Measurements from ENCODE around the gene ALDH1B1. TPM values are rescaled to one million over a fixed set of nuclear protein-coding genes. Genes with fewer than 3 reads are reported as not detected.

Gene ALDH1B1
- total and polyA plus RNA-seq, 10 of the 15 experiments (the other 5 are each of a cell fraction or from before 2014, with no cell fraction given), result 8.6 to 38.5 (median 30.9) TPM

DNA sequence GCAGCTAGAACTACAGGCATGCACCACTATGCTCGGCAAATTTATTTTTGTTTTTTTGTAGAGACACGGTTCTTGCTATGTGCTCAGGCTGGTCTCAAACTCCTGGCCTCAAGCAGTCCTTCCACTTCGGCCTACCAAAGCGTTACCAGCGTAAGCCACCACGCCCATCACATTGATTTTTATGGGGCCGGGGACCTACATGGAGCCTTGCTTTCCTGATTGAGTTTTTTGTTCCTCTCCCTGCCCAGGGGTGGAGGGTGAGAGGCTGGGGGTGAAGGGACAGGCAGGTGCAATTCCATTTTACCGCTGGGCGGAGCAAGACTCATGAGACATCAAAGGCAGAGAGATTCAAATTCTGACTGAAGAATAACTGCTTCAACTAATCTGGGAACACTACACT is 1.9 kb downstream of the ALDH1B1 start:
- no peak for ATAC-seq
- SMC1A ChIA-PET (ENCODE audit: uncharacterized antibody, unreplicated experiment), result interaction anchor here (1.4 kb wide), 1 partner anchor 21 kb away, joined by 5 read pairs; no protein-coding TSS in a partner anchor
- in situ Hi-C loops (cut with MboI), result no loop called here
- H3K4me1 ChIP-seq (ENCODE audit: control insufficient read depth, insufficient read depth, low read length), result peaks cover 3% of the 10 kb centered on the region; the same call in 1 of the 2 replicates
- H2AFZ ChIP-seq (ENCODE audit: control insufficient read depth, low read depth, low read length), result no peak overlapping the region
- CTCF ChIA-PET, result interaction anchor here (1.3 to 2.8 kb wide), 3 partner anchors 24 to 492 kb away, joined by 5 to 7 read pairs (median 5); no protein-coding TSS in a partner anchor
- peaks cover 2 to 4% of the 10 kb centered on the region in 2 experiments; a peak in 3 of 4 replicates for H3K36me3 ChIP-seq (ENCODE audit: control insufficient read depth in 2 of 2, insufficient read depth in 2 of 2, low read length in 1 of 2)
- no TSS peak for BruUV-seq (replicated peaks)
- H3K4me2 ChIP-seq (ENCODE audit: control insufficient read depth, insufficient read depth), result no peak overlapping the region
- no peak for FAIRE-seq
- H4K20me1 ChIP-seq (ENCODE audit: control insufficient read depth, insufficient read depth), result no peaks in the 10 kb centered on the region
- H3K79me2 ChIP-seq (ENCODE audit: control insufficient read depth, insufficient read depth, low read length), result peaks cover 10% of the 10 kb centered on the region
- H3K4me3 ChIP-seq, result no peak overlapping the region
- H3K9ac ChIP-seq (ENCODE audit: control insufficient read depth, insufficient read depth, low read length), result no peak overlapping the region
- TF ChIP-seq, protein P1, sequence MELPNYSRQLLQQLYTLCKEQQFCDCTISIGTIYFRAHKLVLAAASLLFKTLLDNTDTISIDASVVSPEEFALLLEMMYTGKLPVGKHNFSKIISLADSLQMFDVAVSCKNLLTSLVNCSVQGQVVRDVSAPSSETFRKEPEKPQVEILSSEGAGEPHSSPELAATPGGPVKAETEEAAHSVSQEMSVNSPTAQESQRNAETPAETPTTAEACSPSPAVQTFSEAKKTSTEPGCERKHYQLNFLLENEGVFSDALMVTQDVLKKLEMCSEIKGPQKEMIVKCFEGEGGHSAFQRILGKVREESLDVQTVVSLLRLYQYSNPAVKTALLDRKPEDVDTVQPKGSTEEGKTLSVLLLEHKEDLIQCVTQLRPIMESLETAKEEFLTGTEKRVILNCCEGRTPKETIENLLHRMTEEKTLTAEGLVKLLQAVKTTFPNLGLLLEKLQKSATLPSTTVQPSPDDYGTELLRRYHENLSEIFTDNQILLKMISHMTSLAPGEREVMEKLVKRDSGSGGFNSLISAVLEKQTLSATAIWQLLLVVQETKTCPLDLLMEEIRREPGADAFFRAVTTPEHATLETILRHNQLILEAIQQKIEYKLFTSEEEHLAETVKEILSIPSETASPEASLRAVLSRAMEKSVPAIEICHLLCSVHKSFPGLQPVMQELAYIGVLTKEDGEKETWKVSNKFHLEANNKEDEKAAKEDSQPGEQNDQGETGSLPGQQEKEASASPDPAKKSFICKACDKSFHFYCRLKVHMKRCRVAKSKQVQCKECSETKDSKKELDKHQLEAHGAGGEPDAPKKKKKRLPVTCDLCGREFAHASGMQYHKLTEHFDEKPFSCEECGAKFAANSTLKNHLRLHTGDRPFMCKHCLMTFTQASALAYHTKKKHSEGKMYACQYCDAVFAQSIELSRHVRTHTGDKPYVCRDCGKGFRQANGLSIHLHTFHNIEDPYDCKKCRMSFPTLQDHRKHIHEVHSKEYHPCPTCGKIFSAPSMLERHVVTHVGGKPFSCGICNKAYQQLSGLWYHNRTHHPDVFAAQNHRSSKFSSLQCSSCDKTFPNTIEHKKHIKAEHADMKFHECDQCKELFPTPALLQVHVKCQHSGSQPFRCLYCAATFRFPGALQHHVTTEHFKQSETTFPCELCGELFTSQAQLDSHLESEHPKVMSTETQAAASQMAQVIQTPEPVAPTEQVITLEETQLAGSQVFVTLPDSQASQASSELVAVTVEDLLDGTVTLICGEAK (IDR thresholded peaks at IDR 0.05; ENCODE audit: borderline replicate concordance), result no peak
- no peak for TF ChIP-seq HDAC6 (IDR thresholded peaks at IDR 0.05; ENCODE audit: unreplicated experiment)
- TF ChIP-seq, protein P2, sequence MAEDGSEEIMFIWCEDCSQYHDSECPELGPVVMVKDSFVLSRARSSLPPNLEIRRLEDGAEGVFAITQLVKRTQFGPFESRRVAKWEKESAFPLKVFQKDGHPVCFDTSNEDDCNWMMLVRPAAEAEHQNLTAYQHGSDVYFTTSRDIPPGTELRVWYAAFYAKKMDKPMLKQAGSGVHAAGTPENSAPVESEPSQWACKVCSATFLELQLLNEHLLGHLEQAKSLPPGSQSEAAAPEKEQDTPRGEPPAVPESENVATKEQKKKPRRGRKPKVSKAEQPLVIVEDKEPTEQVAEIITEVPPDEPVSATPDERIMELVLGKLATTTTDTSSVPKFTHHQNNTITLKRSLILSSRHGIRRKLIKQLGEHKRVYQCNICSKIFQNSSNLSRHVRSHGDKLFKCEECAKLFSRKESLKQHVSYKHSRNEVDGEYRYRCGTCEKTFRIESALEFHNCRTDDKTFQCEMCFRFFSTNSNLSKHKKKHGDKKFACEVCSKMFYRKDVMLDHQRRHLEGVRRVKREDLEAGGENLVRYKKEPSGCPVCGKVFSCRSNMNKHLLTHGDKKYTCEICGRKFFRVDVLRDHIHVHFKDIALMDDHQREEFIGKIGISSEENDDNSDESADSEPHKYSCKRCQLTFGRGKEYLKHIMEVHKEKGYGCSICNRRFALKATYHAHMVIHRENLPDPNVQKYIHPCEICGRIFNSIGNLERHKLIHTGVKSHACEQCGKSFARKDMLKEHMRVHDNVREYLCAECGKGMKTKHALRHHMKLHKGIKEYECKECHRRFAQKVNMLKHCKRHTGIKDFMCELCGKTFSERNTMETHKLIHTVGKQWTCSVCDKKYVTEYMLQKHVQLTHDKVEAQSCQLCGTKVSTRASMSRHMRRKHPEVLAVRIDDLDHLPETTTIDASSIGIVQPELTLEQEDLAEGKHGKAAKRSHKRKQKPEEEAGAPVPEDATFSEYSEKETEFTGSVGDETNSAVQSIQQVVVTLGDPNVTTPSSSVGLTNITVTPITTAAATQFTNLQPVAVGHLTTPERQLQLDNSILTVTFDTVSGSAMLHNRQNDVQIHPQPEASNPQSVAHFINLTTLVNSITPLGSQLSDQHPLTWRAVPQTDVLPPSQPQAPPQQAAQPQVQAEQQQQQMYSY (CRISPR knock-in tag; IDR thresholded peaks at IDR 0.05), result no peak
- TF ChIP-seq MEF2B (IDR thresholded peaks at IDR 0.05; ENCODE audit: partially characterized antibody, poor library complexity, severe bottlenecking), result no peak
- TF ChIP-seq ZSCAN29 (IDR thresholded peaks at IDR 0.05), result no peak
- TF ChIP-seq ZNF384 (IDR thresholded peaks at IDR 0.05; ENCODE audit: borderline replicate concordance, low read depth, low read length), result no peak
- no peak for TF ChIP-seq SMARCA5 (IDR thresholded peaks at IDR 0.05)
- TF ChIP-seq SPI1 (IDR thresholded peaks at IDR 0.05; ENCODE audit: borderline replicate concordance, insufficient read depth, low read depth, low read length), result no peak
- TF ChIP-seq NR2C1 (IDR thresholded peaks at IDR 0.05), result no peak
- no peak for TF ChIP-seq BCL11A (IDR thresholded peaks at IDR 0.05; ENCODE audit: low read depth, low read length)
- no peak for TF ChIP-seq ASH2L (IDR thresholded peaks at IDR 0.05; ENCODE audit: borderline replicate concordance, low read depth)
- WGBS (ENCODE audit: insufficient coverage, insufficient replicate concordance, low lambda C conversion rate, missing lambda C conversion rate), result 92% methylated on average over 9 of the region's 9 CpGs
- intact Hi-C loops (cut with micrococcal nuclease; ENCODE audit: unreplicated experiment), result no loop called here
- H3K27ac ChIP-seq (ENCODE audit: control insufficient read depth, insufficient read depth), result no peak overlapping the region
- H3K9me3 ChIP-seq (replicated peaks; ENCODE audit: control insufficient read depth, insufficient read depth, low read length), result no peaks in the 10 kb centered on the region
- H3K27me3 ChIP-seq (replicated peaks in 1 of 2; ENCODE audit: control insufficient read depth in 2 of 2, insufficient read depth in 2 of 2, low read length in 1 of 2), result no peaks in the 10 kb centered on the region
- no peak for DNase-seq (ENCODE audit: low read depth, low spot score)
- POLR2A ChIA-PET, result no interaction called here
- RAD21 ChIA-PET (ENCODE audit: unreplicated experiment), result no interaction called here
